Measurements from ENCODE around the gene CDH23.

The CDH23 gene

GRCh38 chr10:71543608-71544170, 147.0 kb downstream of the CDH23 start:
- DNase-seq, result no peak

- DNase-seq, result no peak
Observed at GRCh38 chr10:71545001-71545400, 148.3 kb downstream of the CDH23 start.

- DNase-seq, result no peak
Observed at GRCh38 chr10:71546220-71546619, 149.5 kb downstream of the CDH23 start.

GRCh38 chr10:71547312-71547711, 150.6 kb downstream of the CDH23 start:
- DNase-seq, result no peak

- DNase-seq, result no peak
Observed at GRCh38 chr10:71547876-71548846, 151.4 kb downstream of the CDH23 start.

GRCh38 chr10:71549766-71550533, 153.2 kb downstream of the CDH23 start:
- no peak for DNase-seq

GRCh38 chr10:71550628-71551027, 153.9 kb downstream of the CDH23 start:
- DNase-seq, result no peak

- no peak for DNase-seq
Observed at GRCh38 chr10:71551970-71552369, 155.2 kb downstream of the CDH23 start.

- DNase-seq, result peak; percentile 24
Observed at GRCh38 chr10:71553432-71553831, 156.7 kb downstream of the CDH23 start.

- no peak for DNase-seq
Observed at GRCh38 chr10:71554671-71555070, 158.0 kb downstream of the CDH23 start.

GRCh38 chr10:71555087-71555723, 158.5 kb downstream of the CDH23 start:
- DNase-seq, result no peak

GRCh38 chr10:71555724-71556119, 159.0 kb downstream of the CDH23 start:
- no peak for DNase-seq

- no peak for DNase-seq
Observed at GRCh38 chr10:71558991-71559390, 162.3 kb downstream of the CDH23 start.

GRCh38 chr10:71561003-71561574, 164.4 kb downstream of the CDH23 start:
- no peak for DNase-seq

GRCh38 chr10:71562181-71562580, 165.5 kb downstream of the CDH23 start:
- DNase-seq, result no peak

- no peak for DNase-seq
Observed at GRCh38 chr10:71562904-71563303, 166.2 kb downstream of the CDH23 start.

- DNase-seq, result no peak
Observed at GRCh38 chr10:71564194-71564820, 167.6 kb downstream of the CDH23 start.

- no peak for DNase-seq
Observed at GRCh38 chr10:71565284-71566000, 168.7 kb downstream of the CDH23 start.

GRCh38 chr10:71567006-71567405, 170.3 kb downstream of the CDH23 start:
- DNase-seq, result no peak

GRCh38 chr10:71568896-71569492, 172.3 kb downstream of the CDH23 start:
- no peak for DNase-seq
